HEK293T (cell line): ENCODE results near the gene GPHN.

ENCODE experiments used
- BHLHE40 ChIP-seq: fragments of 450-650 bp; IDR thresholded peaks from 2 replicates; pipeline ENCODE4 v1.6.1; 2016; ENCODE audit warnings: mild to moderate bottlenecking, moderate library complexity, borderline replicate concordance
- FOXK2 ChIP-seq: fragments of 450-650 bp; IDR thresholded peaks from 2 replicates; pipeline ENCODE4 v1.6.1; 2016; ENCODE audit warnings: mild to moderate bottlenecking
- FOXM1 ChIP-seq: fragments of 450-650 bp; IDR thresholded peaks from 2 replicates; pipeline ENCODE4 v1.6.1; 2017; ENCODE audit warnings: mild to moderate bottlenecking, borderline replicate concordance
- LEF1 ChIP-seq: fragments of 450-650 bp; IDR thresholded peaks from 2 replicates; pipeline ENCODE4 v1.6.1; 2017; ENCODE audit warnings: mild to moderate bottlenecking, borderline replicate concordance
- SP1 ChIP-seq: fragments of 450-650 bp; IDR thresholded peaks from 2 replicates; pipeline ENCODE4 v1.6.1; 2017
- SUZ12 ChIP-seq: fragments of 450-650 bp; IDR thresholded peaks from 2 replicates; pipeline ENCODE4 v1.6.1; 2016; ENCODE audit warnings: mild to moderate bottlenecking
- TARDBP ChIP-seq: fragments of 450-650 bp; IDR thresholded peaks from 2 replicates; pipeline ENCODE4 v1.6.1; 2016
- ZNF384 ChIP-seq: fragments of 450-650 bp; IDR thresholded peaks from 2 replicates; pipeline ENCODE4 v1.6.1; 2016

DNA sequence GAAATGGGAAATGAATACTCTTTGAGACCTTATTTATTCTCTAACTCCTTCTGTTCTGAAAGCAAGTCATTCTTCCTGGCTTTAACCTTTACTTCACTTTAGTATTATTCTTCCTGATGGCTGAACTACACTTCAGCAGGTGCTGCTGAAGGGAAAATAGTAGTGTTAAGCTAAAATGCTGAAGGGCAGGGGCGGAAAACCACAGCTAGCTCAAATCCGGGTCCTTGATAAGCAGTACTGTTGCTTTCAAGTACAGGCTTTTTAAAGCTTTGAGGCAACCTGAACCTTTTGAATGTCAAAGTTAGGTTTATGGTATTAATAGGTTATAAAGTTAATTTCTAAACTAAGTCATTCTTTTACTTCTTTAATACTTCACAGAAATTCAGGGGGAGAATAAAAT, 11.0 kb upstream of the GPHN start:
- TF ChIP-seq FOXM1: no peak
- TF ChIP-seq ZNF384: no peak
- no peak for TF ChIP-seq TARDBP
- no peak for TF ChIP-seq BHLHE40
- no peak for TF ChIP-seq FOXK2
- no peak for TF ChIP-seq LEF1
- TF ChIP-seq SUZ12: no peak
- TF ChIP-seq SP1: no peak
